ENCODE data around the gene RORB. TPM values are rescaled to one million over a fixed set of nuclear protein-coding genes. Genes with fewer than 3 reads are reported as not detected.

The RORB gene
- 1 to 10 TPM in 1 of 4 donors, under 1 TPM in 2, not detected in 1; under 0.01 to 2.5 (median 0.94) TPM for total RNA-seq

- peaks cover 0 to 23% (median 0%) of the 10 kb centered on the region in 4 donors for H3K4me1 ChIP-seq
- DNase-seq: peak in 2 of 3 donors; percentile 55 to 60
- H3K27me3 ChIP-seq: peaks cover 0 to 9% of the 10 kb centered on the region in 2 donors
- no peak for TF ChIP-seq POLR2A (IDR thresholded peaks at IDR 0.05)
- TF ChIP-seq, protein P1, sequence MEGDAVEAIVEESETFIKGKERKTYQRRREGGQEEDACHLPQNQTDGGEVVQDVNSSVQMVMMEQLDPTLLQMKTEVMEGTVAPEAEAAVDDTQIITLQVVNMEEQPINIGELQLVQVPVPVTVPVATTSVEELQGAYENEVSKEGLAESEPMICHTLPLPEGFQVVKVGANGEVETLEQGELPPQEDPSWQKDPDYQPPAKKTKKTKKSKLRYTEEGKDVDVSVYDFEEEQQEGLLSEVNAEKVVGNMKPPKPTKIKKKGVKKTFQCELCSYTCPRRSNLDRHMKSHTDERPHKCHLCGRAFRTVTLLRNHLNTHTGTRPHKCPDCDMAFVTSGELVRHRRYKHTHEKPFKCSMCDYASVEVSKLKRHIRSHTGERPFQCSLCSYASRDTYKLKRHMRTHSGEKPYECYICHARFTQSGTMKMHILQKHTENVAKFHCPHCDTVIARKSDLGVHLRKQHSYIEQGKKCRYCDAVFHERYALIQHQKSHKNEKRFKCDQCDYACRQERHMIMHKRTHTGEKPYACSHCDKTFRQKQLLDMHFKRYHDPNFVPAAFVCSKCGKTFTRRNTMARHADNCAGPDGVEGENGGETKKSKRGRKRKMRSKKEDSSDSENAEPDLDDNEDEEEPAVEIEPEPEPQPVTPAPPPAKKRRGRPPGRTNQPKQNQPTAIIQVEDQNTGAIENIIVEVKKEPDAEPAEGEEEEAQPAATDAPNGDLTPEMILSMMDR (IDR thresholded peaks at IDR 0.05): no peak
- peak within 1 kb of the TSS; percentile 35 to 59 (median 47) for H3K4me3 ChIP-seq
- no peak within 1 kb of the TSS for H3K27ac ChIP-seq
- no peaks in the 10 kb centered on the region for H3K9me3 ChIP-seq
- H3K36me3 ChIP-seq: no peaks in the 10 kb centered on the region
Measured at GRCh38 chr9:74496819-74497747, at the start of gene RORB. RORB (plus strand) TSS chr9:74497335; CDS start chr9:74497977, 642 bp downstream.

DNA sequence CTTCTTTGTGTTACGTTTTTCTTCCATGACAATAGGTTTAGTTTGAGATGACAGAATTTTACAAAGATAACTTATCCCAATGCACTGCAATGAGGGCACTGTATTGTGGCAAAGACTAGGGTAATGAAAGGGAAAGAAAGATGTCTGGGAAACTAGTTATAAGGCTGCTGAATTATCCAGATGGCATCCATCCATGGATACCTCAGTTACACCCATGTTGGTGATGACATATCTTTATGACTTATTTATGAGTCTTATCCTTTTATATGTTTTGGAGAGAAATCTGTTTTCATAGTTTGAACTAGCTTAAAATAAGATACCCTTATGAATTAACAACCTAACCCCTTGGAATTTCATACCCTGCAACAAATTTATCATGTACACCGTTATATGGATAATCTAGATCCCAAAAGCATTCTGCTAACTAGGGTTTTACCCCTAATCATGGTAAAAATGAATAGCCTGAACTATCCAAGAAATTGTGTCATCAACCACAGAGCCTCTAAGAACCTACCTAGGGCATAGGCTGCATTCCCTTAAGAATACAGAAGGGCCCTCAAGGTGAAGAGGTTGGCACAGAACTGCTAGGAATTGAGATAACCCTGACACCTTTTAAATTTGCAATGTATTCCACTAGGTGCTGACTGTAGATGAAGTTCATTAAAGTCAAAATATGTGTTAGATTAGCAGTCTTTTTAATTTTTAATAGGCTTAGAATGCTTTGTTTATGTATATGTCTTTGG is 49.5 kb upstream of the RORB start:
- Histone ChIP-seq H3K4me3 (no peak overlapping the region), H3K4me1 (no peaks in the 10 kb centered on the region), H3K27me3 (no peaks in the 10 kb centered on the region), H3K27ac (no peak overlapping the region), H3K36me3 (no peaks in the 10 kb centered on the region), H3K9me3 (no peaks in the 10 kb centered on the region)
- TF ChIP-seq, protein P1 (IDR thresholded peaks at IDR 0.05): no peak
- no peak for TF ChIP-seq POLR2A (IDR thresholded peaks at IDR 0.05)
- no peak for DNase-seq

DNA sequence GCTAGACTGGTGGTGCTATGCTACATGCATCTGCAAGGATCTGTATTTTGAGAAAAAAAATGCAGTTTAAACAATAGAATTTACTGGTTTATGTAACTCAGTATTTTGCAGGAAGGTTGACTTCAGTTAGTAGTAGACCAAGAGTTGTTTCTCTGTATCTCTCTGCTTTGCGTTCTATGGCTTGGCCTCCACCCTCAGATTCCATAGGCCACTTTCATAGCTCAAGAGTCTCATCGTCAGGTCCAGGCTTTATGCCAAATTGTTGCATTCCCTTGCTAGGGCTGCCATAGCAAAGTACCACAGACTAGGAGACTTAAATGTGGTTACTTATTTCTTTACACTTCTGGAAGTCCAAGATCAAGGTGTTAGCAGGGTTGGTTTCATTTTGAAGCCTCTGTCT is 48.1 kb upstream of the RORB start:
- TF ChIP-seq, protein P1 (IDR thresholded peaks at IDR 0.05): no peak
- no peak for TF ChIP-seq POLR2A (IDR thresholded peaks at IDR 0.05)
- Histone ChIP-seq H3K27me3 (no peaks in the 10 kb centered on the region), H3K36me3 (no peaks in the 10 kb centered on the region), H3K9me3 (no peaks in the 10 kb centered on the region), H3K27ac (no peak overlapping the region), H3K4me3 (no peak overlapping the region), H3K4me1 (no peaks in the 10 kb centered on the region)
- DNase-seq: no peak

DNA sequence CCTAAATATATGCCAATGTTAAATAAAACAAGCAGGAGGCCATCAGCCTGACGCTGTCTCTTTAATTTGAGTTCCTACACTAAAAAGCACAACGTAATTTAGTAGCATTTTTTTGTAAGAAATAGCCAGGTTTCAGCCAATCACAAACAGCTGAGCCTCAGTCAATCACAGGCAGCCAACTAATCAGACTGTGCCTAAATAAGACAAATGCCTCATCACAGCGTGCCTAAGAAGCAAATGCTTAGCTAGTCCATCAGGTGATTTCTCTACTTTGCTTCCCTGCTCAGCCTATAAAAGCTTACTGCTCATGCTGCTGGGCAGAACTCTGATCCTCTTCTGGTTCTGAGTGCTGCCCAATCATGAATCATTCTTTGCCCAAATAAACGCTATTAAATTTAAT is 38.3 kb upstream of the RORB start:
- no peak overlapping the region for H3K27ac ChIP-seq
- no peak for DNase-seq
- H3K36me3 ChIP-seq: no peaks in the 10 kb centered on the region
- H3K27me3 ChIP-seq: no peaks in the 10 kb centered on the region
- H3K9me3 ChIP-seq: no peaks in the 10 kb centered on the region
- TF ChIP-seq, protein P1 (IDR thresholded peaks at IDR 0.05): no peak
- no peak for TF ChIP-seq POLR2A (IDR thresholded peaks at IDR 0.05)
- no peak overlapping the region for H3K4me3 ChIP-seq
- no peaks in the 10 kb centered on the region for H3K4me1 ChIP-seq

DNA sequence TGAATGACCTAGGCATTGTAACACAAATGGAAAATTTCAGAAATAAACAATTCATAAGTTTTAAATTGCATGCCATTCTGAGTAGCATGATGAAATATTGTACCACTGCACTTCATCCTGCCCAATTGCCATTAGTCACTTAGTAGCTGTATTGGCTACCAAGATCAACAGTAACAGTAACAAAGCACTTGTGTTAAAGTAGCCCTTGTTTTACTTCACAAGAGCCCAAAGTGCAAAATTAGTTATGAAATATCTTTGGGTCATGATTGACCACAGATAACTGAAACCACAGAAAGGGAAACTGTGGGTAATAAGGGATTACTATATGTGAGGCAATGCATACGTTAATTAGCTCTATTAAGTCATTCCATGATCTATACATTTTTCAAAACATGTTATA is 33.3 kb upstream of the RORB start:
- TF ChIP-seq, protein P1 (IDR thresholded peaks at IDR 0.05): no peak
- no peak for TF ChIP-seq POLR2A (IDR thresholded peaks at IDR 0.05)
- no peaks in the 10 kb centered on the region for H3K9me3 ChIP-seq
- H3K4me1 ChIP-seq: no peaks in the 10 kb centered on the region

More for the DNA sequence above, 33.3 kb upstream of the RORB start:
- no peak for DNase-seq
- no peak overlapping the region for H3K4me3 ChIP-seq
- H3K36me3 ChIP-seq: no peaks in the 10 kb centered on the region
- H3K27ac ChIP-seq: no peak overlapping the region
- no peaks in the 10 kb centered on the region for H3K27me3 ChIP-seq

All from Peyer's patch (tissue), 4 donors.